GM12878 (cell line): ENCODE results near the gene HNRNPH1. TPM values are rescaled to one million over a fixed set of nuclear protein-coding genes. Genes with fewer than 3 reads are reported as not detected.

Experiments
- ATAC-seq: fragments of 200-7000 bp; cut with Tn5 transposase; 3 replicates; pipeline ENCODE4 v1.9.1; 2020; ENCODE audit warnings: mild to moderate bottlenecking, moderate library complexity
- BruUV-seq: library from RNA; stranded (reverse); fragments of 400-500 nt; replicated peaks from 2 replicates; lab custom pipeline; 2021; lab: Mats Ljungman, UMichigan
- CTCF ChIA-PET: fragments of 300-600 bp; sonication (Branson Sonifier 250); formaldehyde crosslinking; extraction: SDS; loops from one replicate; lab custom pipeline; 2021; ENCODE audit warnings: inconsistent platforms; lab: Yijun Ruan, JAX
- POLR2A ChIA-PET: fragments of 350-600 bp; formaldehyde crosslinking; extraction: SDS; loops from one replicate; lab custom pipeline; 2021; ENCODE audit warnings: inconsistent platforms; lab: Charles Lee
- RAD21 ChIA-PET: fragments of 300-600 bp; sonication (Branson Sonifier 250); formaldehyde crosslinking; loops from one replicate; lab custom pipeline; 2023; ENCODE audit warnings: antibody characterized with exemption; ENCODE audit not compliant: unreplicated experiment; lab: Charles Lee
- SMC1A ChIA-PET: fragments of 300-600 bp; sonication (Branson Sonifier 250); formaldehyde crosslinking; loops from one replicate; lab custom pipeline; 2023; ENCODE audit not compliant: unreplicated experiment, uncharacterized antibody; lab: Charles Lee
- DNase-seq: peaks from one replicate; pipeline ENCODE4 v3.0.0-alpha.2; 2011; ENCODE audit warnings: low read depth, low spot score
- FAIRE-seq: peaks from 3 replicates; lab custom pipeline; 2011; peaks lifted over from hg19 to GRCh38; lab: Jason Lieb, UNC
- H2AFZ ChIP-seq: 2 replicates; pipeline ENCODE4 v1.6.0; 2011; ENCODE audit warnings: low read depth, low read length, control low read depth; ENCODE audit not compliant: control insufficient read depth
- H3K27ac ChIP-seq: 2 replicates; pipeline ENCODE4 v1.5.1; 2011; ENCODE audit warnings: control low read depth; ENCODE audit not compliant: control insufficient read depth, insufficient read depth
- H3K27me3 ChIP-seq, 2 experiments: replicated peaks in 1 of 2; 2 replicates each; pipeline versions ENCODE4 v1.6.0 to v1.6.1; 2011; ENCODE audit warnings: low read length in 1 of 2; ENCODE audit not compliant: control insufficient read depth in 2 of 2, insufficient read depth in 2 of 2
- H3K36me3 ChIP-seq, 2 experiments: 2 replicates each; pipeline ENCODE4 v1.5.1; 2011; ENCODE audit warnings: low read length in 1 of 2; ENCODE audit not compliant: control insufficient read depth in 2 of 2, insufficient read depth in 2 of 2
- H3K4me1 ChIP-seq: 2 replicates; pipeline ENCODE4 v1.6.1; 2011; ENCODE audit warnings: mild to moderate bottlenecking, low read length, moderate library complexity, mixed read lengths; ENCODE audit not compliant: control insufficient read depth, insufficient read depth
- H3K4me2 ChIP-seq: 2 replicates; pipeline ENCODE4 v1.6.0; 2011; ENCODE audit warnings: control low read depth; ENCODE audit not compliant: control insufficient read depth, insufficient read depth
- H3K4me3 ChIP-seq: fragments of 200-600 bp; sonication (generic); 2 replicates; pipeline ENCODE4 v1.5.1; 2016
- H3K79me2 ChIP-seq: 2 replicates; pipeline ENCODE4 v1.6.0; 2011; ENCODE audit warnings: low read length; ENCODE audit not compliant: control insufficient read depth, insufficient read depth
- H3K9ac ChIP-seq: 2 replicates; pipeline ENCODE4 v1.8.0; 2011; ENCODE audit warnings: low read length, control low read depth, mixed read lengths; ENCODE audit not compliant: control insufficient read depth, insufficient read depth
- H3K9me3 ChIP-seq: replicated peaks from 3 replicates; pipeline ENCODE4 v1.5.1; 2011; ENCODE audit warnings: mild to moderate bottlenecking, low read length; ENCODE audit not compliant: control insufficient read depth, insufficient read depth
- H4K20me1 ChIP-seq: 2 replicates; pipeline ENCODE4 v1.6.0; 2011; ENCODE audit not compliant: control insufficient read depth, insufficient read depth
- IRF3 ChIP-seq: fragments of 450-650 bp; IDR thresholded peaks from 2 replicates; pipeline ENCODE4 v1.6.1; 2014; ENCODE audit warnings: mild to moderate bottlenecking
- KLF5 ChIP-seq: fragments of 450-650 bp; IDR thresholded peaks from 2 replicates; pipeline ENCODE4 v1.6.1; 2014; ENCODE audit warnings: mild to moderate bottlenecking; ENCODE audit not compliant: partially characterized antibody
- POLR2AphosphoS5 ChIP-seq: IDR thresholded peaks from 2 replicates; pipeline ENCODE4 v1.6.1; 2011; ENCODE audit warnings: mild to moderate bottlenecking, low read length, inconsistent platforms
- SREBF2 ChIP-seq: IDR thresholded peaks from 2 replicates; pipeline ENCODE4 v1.6.1; 2012; ENCODE audit warnings: mild to moderate bottlenecking, low read length
- TAF1 ChIP-seq: IDR thresholded peaks from 2 replicates; pipeline ENCODE4 v1.6.1; 2011; ENCODE audit warnings: mild to moderate bottlenecking, low read depth, low read length, borderline replicate concordance
- WGBS: methylation state at CpG from one replicate; pipeline ENCODE4 v1.1.6; 2016; ENCODE audit warnings: low lambda C conversion rate; ENCODE audit not compliant: insufficient replicate concordance, insufficient coverage; ENCODE audit errors: missing lambda C conversion rate; 5-methylcytosine and 5-hydroxymethylcytosine counted together
- in situ Hi-C: fragments of 300-500 bp; cut with MboI; formaldehyde crosslinking; loops from 9 replicates; pipeline ENCODE4 v1.14.3; 2018; ENCODE audit warnings: mixed read lengths
- intact Hi-C: fragments of 100-400 bp; cut with micrococcal nuclease; formaldehyde crosslinking; loops from one replicate; pipeline ENCODE4 v1.14.2; 2022; ENCODE audit not compliant: unreplicated experiment
- polyA plus RNA-seq, 11 experiments: library from polyadenylated mRNA; depleted of rRNA in 4 of 11; unstranded in 6 of 11; stranded (reverse) in 5 of 11; fragments of >200 nt; fragmentation: Nextera tagmentation in 4 of 11; fragmentation: Illumina TruSeq in 1 of 11; extraction: Ambion mirVana in 4 of 11; extraction: Trizol in 1 of 11; gene quantifications; 1 replicate in 1 of 11; 2 replicates in 10 of 11; pipeline versions ENCODE4 v1.2.1 to v1.2.3, GENCODE V29; 2011 to 2016; ENCODE audit warnings: inconsistent platforms in 2 of 11, missing spikeins in 2 of 11, low read depth in 1 of 11
- total RNA-seq, 4 experiments: library from RNA; depleted of rRNA in 3 of 4; stranded (reverse); fragments of >200 nt in 3 of 4; fragmentation: Illumina TruSeq in 1 of 4; extraction: Trizol in 1 of 4; gene quantifications; 2 replicates each; pipeline versions ENCODE4 v1.2.1 to v1.2.3, GENCODE V29; 2013 to 2021

The HNRNPH1 gene
- total and polyA plus RNA-seq, 10 of the 15 experiments (the other 5 are each of a cell fraction or from before 2014, with no cell fraction given) = 184 to 780 (median 690) TPM

GRCh38 chr5:179614745-179615144 lies 8.7 kb downstream of the HNRNPH1 start:
- Histone ChIP-seq H3K27me3 (no peaks in the 10 kb centered on the region), H4K20me1 (peaks cover 10% of the 10 kb centered on the region; the same call in 1 of the 2 replicates), H3K4me2 (no peak overlapping the region), H3K4me1 (no peaks in the 10 kb centered on the region), H3K4me3 (no peak overlapping the region), H3K27ac (no peak overlapping the region), H2AFZ (no peak overlapping the region), H3K79me2 (peaks cover 23% of the 10 kb centered on the region), H3K36me3 (peaks cover 33 to 36% of the 10 kb centered on the region in 2 experiments), H3K9ac (no peak overlapping the region), H3K9me3 (no peaks in the 10 kb centered on the region)
- in situ Hi-C loops = no loop called here
- BruUV-seq = no TSS peak
- WGBS = 87% methylated on average over 8 of the region's 8 CpGs
- no peak for DNase-seq
- ChIA-PET CTCF (interaction anchor here (1.3 kb wide), 1 partner anchor 9 kb away, joined by 4 read pairs; the partner anchor contains the start of gene HNRNPH1), RAD21 (interaction anchor here (1.8 kb wide), 1 partner anchor 9 kb away, joined by 7 read pairs; the partner anchor contains the start of gene HNRNPH1), SMC1A (interaction anchor here (0.6 kb wide), 2 partner anchors 129 to 263 kb away, joined by 3 read pairs; no protein-coding TSS in a partner anchor), POLR2A (interaction anchor here (0.6 to 1.9 kb wide), 5 partner anchors 8 to 431 kb away, joined by 3 to 16 read pairs (median 6); partner anchors contain the start of gene HNRNPH1)
- FAIRE-seq = no peak
- intact Hi-C loops = no loop called here
- ATAC-seq = no peak
- TF ChIP-seq POLR2AphosphoS5 (peak; percentile 39; the same call in 1 of the 2 replicates), SREBF2 (no peak), KLF5 (no peak), IRF3 (no peak), TAF1 (no peak)
